ENCODE data around the gene TNFRSF18.
"Not testable (repeated sequence)": the region's sequence is repeated elsewhere in the genome, so short reads cannot be mapped to it uniquely, and the experiment has no call there.

The TNFRSF18 gene

GRCh38 chr1:1206376-1206965 is at the start of gene TNFRSF18:
Gene TNFRSF18, minus strand, starts transcription at chr1:1206592. Its CDS starts 21 bp downstream, at chr1:1206571.
- DNase-seq, result peak; percentile 44

- no peak for DNase-seq
Observed at GRCh38 chr1:1255611-1256010, 49.2 kb upstream of the TNFRSF18 start.

GRCh38 chr1:1255078-1255477 is 48.7 kb upstream of the TNFRSF18 start:
- no peak for DNase-seq

GRCh38 chr1:1254667-1254998 is 48.2 kb upstream of the TNFRSF18 start:
- no peak for DNase-seq

GRCh38 chr1:1253972-1254666 is 47.7 kb upstream of the TNFRSF18 start:
- no peak for DNase-seq

GRCh38 chr1:1253314-1253713 is 46.9 kb upstream of the TNFRSF18 start:
- no peak for DNase-seq

- DNase-seq, result peak; percentile 66
Observed at GRCh38 chr1:1250786-1251284, 44.4 kb upstream of the TNFRSF18 start.

GRCh38 chr1:1248009-1248913 is 41.9 kb upstream of the TNFRSF18 start:
- not testable (repeated sequence) for DNase-seq

- DNase-seq, result no peak
Observed at GRCh38 chr1:1247341-1247913, 41.0 kb upstream of the TNFRSF18 start.

GRCh38 chr1:1246577-1247340 is 40.4 kb upstream of the TNFRSF18 start, which contains the start of gene C1QTNF12:
Gene C1QTNF12, minus strand, starts transcription at chr1:1246722. Its CDS starts 32 bp downstream, at chr1:1246690.
- DNase-seq, result no peak

- DNase-seq, result no peak
Observed at GRCh38 chr1:1245817-1246576, 39.6 kb upstream of the TNFRSF18 start.

- DNase-seq, result no peak
Observed at GRCh38 chr1:1245178-1245816, 38.9 kb upstream of the TNFRSF18 start.

- no peak for DNase-seq
Observed at GRCh38 chr1:1244192-1244811, 37.9 kb upstream of the TNFRSF18 start.

GRCh38 chr1:1243807-1244191 is 37.4 kb upstream of the TNFRSF18 start:
- DNase-seq, result no peak

GRCh38 chr1:1243266-1243660 is 36.9 kb upstream of the TNFRSF18 start:
- DNase-seq, result no peak

GRCh38 chr1:1242461-1243265 is 36.3 kb upstream of the TNFRSF18 start:
- no peak for DNase-seq

- no peak for DNase-seq
Observed at GRCh38 chr1:1241588-1242219, 35.3 kb upstream of the TNFRSF18 start.

GRCh38 chr1:1240822-1241587 is 34.6 kb upstream of the TNFRSF18 start:
- DNase-seq, result no peak

Data from activated naive CD4-positive, alpha-beta T cell treated with anti-CD3 and anti-CD28 coated beads, Interleukin-2, amount 50 U/mL, for 16 hours (primary cell).